Upper lobe of left lung (tissue), 6 donors: ENCODE results near the gene SNX10. TPM values are rescaled to one million over a fixed set of nuclear protein-coding genes. Genes with fewer than 3 reads are reported as not detected.

Source experiments
- ATAC-seq, 2 donors: fragments of 200-7000 bp; cut with Tn5 transposase; one replicate each; pipeline ENCODE4 v1.9.1; 2022; ENCODE audit warnings: mild to moderate bottlenecking in 2 of 2, moderate library complexity in 2 of 2; ENCODE audit not compliant: low FRiP score in 2 of 2
- DNase-seq, 2 donors: peaks; one replicate each; pipeline ENCODE4 v3.0.0-alpha.2; 2019 to 2020
- H3K27ac ChIP-seq, 4 donors: fragments of 200-600 bp; sonication (generic); one replicate each; pipeline ENCODE4 v1.5.1; 2016 to 2019
- H3K27me3 ChIP-seq, 4 donors: fragments of 200-600 bp; sonication (generic); one replicate each; pipeline ENCODE4 v1.5.1; 2017 to 2019
- H3K36me3 ChIP-seq, 4 donors: fragments of 200-600 bp; sonication (generic); one replicate each; pipeline ENCODE4 v1.5.1; 2016 to 2019
- H3K4me1 ChIP-seq, 4 donors: fragments of 200-600 bp; sonication (generic); one replicate each; pipeline ENCODE4 v1.5.1; 2018 to 2019
- H3K4me3 ChIP-seq, 4 donors: fragments of 200-600 bp; sonication (generic); one replicate each; pipeline ENCODE4 v1.5.1; 2017 to 2019; ENCODE audit warnings: mild to moderate bottlenecking in 2 of 4, moderate library complexity in 1 of 4
- H3K9me3 ChIP-seq, 4 donors: fragments of 200-600 bp; sonication (generic); one replicate each; pipeline ENCODE4 v1.5.1; 2018 to 2019
- CTCF ChIP-seq, 6 experiments: fragments of 450-650 bp in 4 of 6; fragments of 200-600 bp in 2 of 6; sonication (generic) in 2 of 6; IDR thresholded peaks; one replicate each; pipeline ENCODE4 v1.5.1; 2016 to 2019; ENCODE audit warnings: antibody characterized with exemption in 6 of 6
- EP300 ChIP-seq, 4 donors: sonication (generic); formaldehyde crosslinking; IDR thresholded peaks; one replicate each; pipeline ENCODE4 v1.5.1; 2017; ENCODE audit warnings: antibody characterized with exemption in 4 of 4, control low read depth in 2 of 4
- POLR2A ChIP-seq, 4 donors: fragments of 450-650 bp; IDR thresholded peaks; one replicate each; pipeline ENCODE4 v1.5.1; 2016 to 2017; ENCODE audit warnings: antibody characterized with exemption in 4 of 4, mild to moderate bottlenecking in 2 of 4
- POLR2AphosphoS5 ChIP-seq, 2 donors: sonication (generic); formaldehyde crosslinking; IDR thresholded peaks; one replicate each; pipeline ENCODE4 v1.5.1; 2017; ENCODE audit warnings: antibody characterized with exemption in 2 of 2
- WGBS, 2 donors: methylation state at CpG; one replicate each; pipeline ENCODE4 v1.1.5; 2017 to 2018; 5-methylcytosine and 5-hydroxymethylcytosine counted together
- total RNA-seq, 6 donors: library from RNA; depleted of rRNA in 4 of 6; stranded (reverse); fragments of >200 nt in 4 of 6; gene quantifications; one replicate each; pipeline versions ENCODE4 v1.1.0 to v1.2.1, GENCODE V29; 2016 to 2021
- donor health status: DM: no; HTN: no; CAD: no; lungs with moderate emphysema.
- donor health status: DM: no; HTN: yes; CAD: no; lungs with severe emphysema.

SNX10 gene
- total RNA-seq, 6 donors from 2014 or later, result 24.1 to 78.6 (median 36.4) TPM

- no peaks in the 10 kb centered on the region for H3K27me3 ChIP-seq
- H3K27ac ChIP-seq, result peak overlapping the region; percentile 87 to 94 (median 90)
- H3K4me3 ChIP-seq, result peak overlapping the region; percentile 68 to 83 (median 71)
- ATAC-seq (peak; percentile 71 to 81), DNase-seq (peak; percentile 50 to 93)
- WGBS, 2 donors, result 0 to 1% methylated on average over 41 to 45 of the region's 52 CpGs
- TF ChIP-seq EP300 (IDR thresholded peaks at IDR 0.05), result no peak
- peak in 1 of 4 donors; percentile 9 for TF ChIP-seq POLR2A (IDR thresholded peaks at IDR 0.05)
- peak in 3 of 6 experiments; percentile 21 to 41 (median 40) for TF ChIP-seq CTCF (IDR thresholded peaks at IDR 0.05)
- no peak for TF ChIP-seq POLR2AphosphoS5 (IDR thresholded peaks at IDR 0.05)
- H3K4me1 ChIP-seq, result peaks cover 14 to 29% (median 20%) of the 10 kb centered on the region in 4 donors
- no peaks in the 10 kb centered on the region for H3K36me3 ChIP-seq
- H3K9me3 ChIP-seq, result no peaks in the 10 kb centered on the region
These were observed 107.3 kb downstream of the SNX10 start for GRCh38 chr7:26398756-26399509.

GRCh38 chr7:26399736-26400135 is 108.1 kb downstream of the SNX10 start:
- H3K9me3 ChIP-seq, result no peaks in the 10 kb centered on the region
- DNase-seq (no peak), ATAC-seq (no peak)
- H3K27me3 ChIP-seq, result no peaks in the 10 kb centered on the region
- peak overlapping the region; percentile 9 to 94 (median 63) for H3K27ac ChIP-seq
- TF ChIP-seq POLR2AphosphoS5 (IDR thresholded peaks at IDR 0.05) (no peak), POLR2A (IDR thresholded peaks at IDR 0.05) (no peak), CTCF (IDR thresholded peaks at IDR 0.05) (no peak), EP300 (IDR thresholded peaks at IDR 0.05) (no peak)
- H3K4me1 ChIP-seq, result peaks cover 14 to 29% (median 20%) of the 10 kb centered on the region in 4 donors
- H3K4me3 ChIP-seq, result peak overlapping the region in 1 of 4 donors; percentile 83
- no peaks in the 10 kb centered on the region for H3K36me3 ChIP-seq
- WGBS, 2 donors, result 88 to 100% methylated on average over 1 of the region's 1 CpG

GRCh38 chr7:26403640-26404039 is 112.0 kb downstream of the SNX10 start:
- no peak for ATAC-seq
- 92% methylated on average over 3 of the region's 3 CpGs for WGBS, 2 donors

GRCh38 chr7:26404189-26404996 is 112.7 kb downstream of the SNX10 start:
- Histone ChIP-seq H3K4me1 (peaks cover 1 to 10% (median 5%) of the 10 kb centered on the region in 4 donors), H3K4me3 (no peak overlapping the region), H3K27me3 (no peaks in the 10 kb centered on the region), H3K27ac (no peak overlapping the region), H3K9me3 (no peaks in the 10 kb centered on the region), H3K36me3 (no peaks in the 10 kb centered on the region)
- DNase-seq (no peak), ATAC-seq (no peak)
- 80 to 88% methylated on average over 10 of the region's 10 CpGs for WGBS, 2 donors
- TF ChIP-seq EP300 (IDR thresholded peaks at IDR 0.05) (no peak), POLR2AphosphoS5 (IDR thresholded peaks at IDR 0.05) (no peak), POLR2A (IDR thresholded peaks at IDR 0.05) (no peak), CTCF (IDR thresholded peaks at IDR 0.05) (no peak)

More at GRCh38 chr7:26403640-26404039, 112.0 kb downstream of the SNX10 start:
- DNase-seq, result no peak
- no peaks in the 10 kb centered on the region for H3K36me3 ChIP-seq
- no peaks in the 10 kb centered on the region for H3K9me3 ChIP-seq
- no peaks in the 10 kb centered on the region for H3K27me3 ChIP-seq
- H3K27ac ChIP-seq, result no peak overlapping the region
- no peak overlapping the region for H3K4me3 ChIP-seq
- H3K4me1 ChIP-seq, result peaks cover 7 to 18% (median 10%) of the 10 kb centered on the region in 4 donors
- TF ChIP-seq EP300 (IDR thresholded peaks at IDR 0.05) (no peak), POLR2AphosphoS5 (IDR thresholded peaks at IDR 0.05) (no peak), CTCF (IDR thresholded peaks at IDR 0.05) (no peak), POLR2A (IDR thresholded peaks at IDR 0.05) (no peak)
